IMR-90 (cell line): ENCODE data around the gene SLC2A6. TPM values are rescaled to one million over a fixed set of nuclear protein-coding genes. Genes with fewer than 3 reads are reported as not detected.

Experiments used
- ATAC-seq: fragments of 200-7000 bp; cut with Tn5 transposase; 2 replicates; pipeline ENCODE4 v1.9.1; 2020; ENCODE audit warnings: low read depth, mild to moderate bottlenecking, moderate library complexity
- BruUV-seq: library from RNA; stranded (reverse); fragments of 400-500 nt; replicated peaks from 2 replicates; lab custom pipeline; 2021; lab: Mats Ljungman, UMichigan
- CTCF ChIA-PET: fragments of 300-600 bp; formaldehyde crosslinking; extraction: SDS; loops from one replicate; lab custom pipeline; 2021; ENCODE audit warnings: antibody characterized with exemption; lab: Yijun Ruan, JAX
- POLR2A ChIA-PET: fragments of 300-600 bp; sonication (Branson Sonifier 250); formaldehyde crosslinking; loops from one replicate; lab custom pipeline; 2022; ENCODE audit warnings: antibody characterized with exemption; ENCODE audit not compliant: unreplicated experiment; lab: Charles Lee
- DNase-seq: peaks from one replicate; pipeline ENCODE4 v3.0.0; 2013
- H2AFZ ChIP-seq: replicated peaks from 2 replicates; pipeline ENCODE3; 2013; ENCODE audit warnings: low read length, mild to moderate bottlenecking; ENCODE audit not compliant: poor library complexity
- H2AK5ac ChIP-seq: 2 replicates; pipeline ENCODE4 v1.6.1; 2013; ENCODE audit warnings: low read depth, low read length, inconsistent platforms
- H2AK9ac ChIP-seq: replicated peaks from 2 replicates; pipeline ENCODE3; 2013; ENCODE audit warnings: mild to moderate bottlenecking, low read depth, low read length, moderate library complexity; ENCODE audit not compliant: poor library complexity
- H2BK120ac ChIP-seq: 2 replicates; pipeline ENCODE4 v1.6.1; 2013; ENCODE audit warnings: low read depth, low read length, inconsistent platforms
- H2BK15ac ChIP-seq: 3 replicates; pipeline ENCODE4 v1.6.1; 2013; ENCODE audit warnings: low read depth, low read length, inconsistent platforms
- H2BK20ac ChIP-seq: 2 replicates; pipeline ENCODE4 v1.6.1; 2013; ENCODE audit warnings: low read depth, mild to moderate bottlenecking, inconsistent platforms, low read length, moderate library complexity
- H2BK5ac ChIP-seq: 2 replicates; pipeline ENCODE4 v1.6.1; 2013; ENCODE audit warnings: mild to moderate bottlenecking, low read depth, low read length, inconsistent platforms; ENCODE audit not compliant: poor library complexity, severe bottlenecking
- H3K14ac ChIP-seq: replicated peaks from 2 replicates; pipeline ENCODE4 v1.6.1; 2013; ENCODE audit warnings: low read depth, low read length, inconsistent platforms
- H3K18ac ChIP-seq: 2 replicates; pipeline ENCODE4 v1.6.1; 2013; ENCODE audit warnings: low read depth, low read length, control low read depth
- H3K23ac ChIP-seq: 2 replicates; pipeline ENCODE4 v1.6.1; 2013; ENCODE audit warnings: low read depth, low read length, inconsistent platforms
- H3K27ac ChIP-seq: 2 replicates; pipeline ENCODE4 v1.5.1; 2013; ENCODE audit warnings: mild to moderate bottlenecking, control low read depth, low read length; ENCODE audit not compliant: insufficient read depth
- H3K27me3 ChIP-seq: 2 replicates; pipeline ENCODE4 v1.6.1; 2013; ENCODE audit warnings: low read length; ENCODE audit not compliant: control insufficient read depth, insufficient read depth
- H3K36me3 ChIP-seq: 2 replicates; pipeline ENCODE4 v1.6.1; 2013; ENCODE audit warnings: low read length, mixed read lengths; ENCODE audit not compliant: control insufficient read depth, insufficient read depth
- H3K4ac ChIP-seq: 2 replicates; pipeline ENCODE4 v1.6.1; 2013; ENCODE audit warnings: low read depth, low read length, inconsistent platforms
- H3K4me1 ChIP-seq: 2 replicates; pipeline ENCODE4 v1.6.1; 2013; ENCODE audit warnings: low read length, mixed read lengths; ENCODE audit not compliant: control insufficient read depth, insufficient read depth
- H3K4me2 ChIP-seq: 2 replicates; pipeline ENCODE4 v1.6.1; 2013; ENCODE audit warnings: low read depth, mild to moderate bottlenecking, control low read depth, low read length, moderate library complexity
- H3K4me3 ChIP-seq: 2 replicates; pipeline ENCODE4 v1.5.1; 2013; ENCODE audit warnings: low read depth, mild to moderate bottlenecking, control low read depth, low read length, moderate library complexity; ENCODE audit not compliant: insufficient read depth
- H3K56ac ChIP-seq: 2 replicates; pipeline ENCODE4 v1.6.1; 2013; ENCODE audit warnings: low read length, inconsistent platforms; ENCODE audit not compliant: insufficient read depth; ENCODE audit errors: extremely low read depth
- H3K79me1 ChIP-seq, 2 experiments: 2 replicates each; pipeline ENCODE4 v1.6.1; 2013; ENCODE audit warnings: low read length in 2 of 2, inconsistent platforms in 1 of 2, low read depth in 1 of 2
- H3K9ac ChIP-seq: 2 replicates; pipeline ENCODE4 v1.6.1; 2013; ENCODE audit warnings: low read depth, low read length, control low read depth
- H3K9me1 ChIP-seq: 2 replicates; pipeline ENCODE4 v1.6.1; 2013; ENCODE audit warnings: low read length, inconsistent platforms; ENCODE audit not compliant: insufficient read depth
- H3K9me3 ChIP-seq: 2 replicates; pipeline ENCODE4 v1.6.1; 2013; ENCODE audit warnings: low read length; ENCODE audit not compliant: control insufficient read depth, insufficient read depth
- H4K20me1 ChIP-seq: 2 replicates; pipeline ENCODE4 v1.6.1; 2013; ENCODE audit warnings: low read length, inconsistent platforms; ENCODE audit not compliant: insufficient read depth
- H4K5ac ChIP-seq: 2 replicates; pipeline ENCODE4 v1.6.1; 2013; ENCODE audit warnings: mild to moderate bottlenecking, low read depth, low read length, control low read depth
- H4K8ac ChIP-seq, 2 experiments: 2 replicates each; pipeline ENCODE4 v1.6.1; 2013; ENCODE audit warnings: low read depth in 2 of 2, low read length in 2 of 2, control low read depth in 1 of 2, inconsistent platforms in 1 of 2
- H4K91ac ChIP-seq: 2 replicates; pipeline ENCODE4 v1.6.1; 2013; ENCODE audit warnings: low read depth, low read length, inconsistent platforms; ENCODE audit not compliant: insufficient read depth
- CEBPB ChIP-seq: IDR thresholded peaks from 2 replicates; pipeline ENCODE4 v1.6.1; 2012; ENCODE audit warnings: low read depth, low read length, improper control_type of control experiment
- ELK1 ChIP-seq: fragments of 150-350 bp; IDR thresholded peaks from 2 replicates; pipeline ENCODE4 v1.6.1; 2016; ENCODE audit warnings: low read depth, mild to moderate bottlenecking, low read length, moderate library complexity, borderline replicate concordance
- FOS ChIP-seq: fragments of 150-350 bp; IDR thresholded peaks from 2 replicates; pipeline ENCODE4 v1.6.1; 2016; ENCODE audit warnings: low read depth, low read length
- MAFK ChIP-seq: IDR thresholded peaks from 2 replicates; pipeline ENCODE4 v1.6.1; 2012; ENCODE audit warnings: low read depth, low read length, improper control_type of control experiment
- MAZ ChIP-seq: IDR thresholded peaks from 2 replicates; pipeline ENCODE4 v1.6.1; 2012; ENCODE audit warnings: low read depth, mild to moderate bottlenecking, low read length, improper control_type of control experiment, moderate library complexity, borderline replicate concordance
- MXI1 ChIP-seq: IDR thresholded peaks from 2 replicates; pipeline ENCODE4 v1.6.1; 2012; ENCODE audit warnings: low read depth, mild to moderate bottlenecking, low read length, moderate library complexity, borderline replicate concordance
- NFE2L2 ChIP-seq: fragments of 150-350 bp; IDR thresholded peaks from 2 replicates; pipeline ENCODE4 v1.6.1; 2016; ENCODE audit warnings: low read depth, mild to moderate bottlenecking, low read length
- RAD21 ChIP-seq: IDR thresholded peaks from 2 replicates; pipeline ENCODE4 v1.6.1; 2012; ENCODE audit warnings: low read length, improper control_type of control experiment
- RFX5 ChIP-seq: IDR thresholded peaks from 2 replicates; pipeline ENCODE4 v1.8.0; 2012; ENCODE audit warnings: low read depth, mild to moderate bottlenecking, low read length, moderate library complexity
- WGBS, 2 experiments: methylation state at CpG; one replicate each; pipeline versions ENCODE4 v1.1.5 to v1.1.7; 2013; ENCODE audit warnings: missing lambda C conversion rate in 2 of 2; ENCODE audit not compliant: insufficient read length in 1 of 2; ENCODE audit errors: extremely low coverage in 2 of 2; 5-methylcytosine and 5-hydroxymethylcytosine counted together
- dilution Hi-C: fragments of 300-500 bp; cut with HindIII; formaldehyde crosslinking; loops from one replicate; pipeline ENCODE4 v1.14.3; 2018; ENCODE audit warnings: low sequenced_read_pairs; ENCODE audit not compliant: unreplicated experiment
- in situ Hi-C: fragments of 300-500 bp; cut with MboI; formaldehyde crosslinking; loops from 3 replicates; pipeline ENCODE4 v1.14.3; 2019; ENCODE audit warnings: low sequenced_read_pairs, inconsistent platforms, mixed read lengths
- intact Hi-C: fragments of 100-400 bp; cut with micrococcal nuclease; formaldehyde crosslinking; loops from 2 replicates; pipeline ENCODE4 v1.10.0; 2022
- polyA plus RNA-seq, 3 experiments: library from polyadenylated mRNA; depleted of rRNA; stranded (reverse); fragments of >200 nt; gene quantifications; 2 replicates each; pipeline ENCODE4 v1.2.3, GENCODE V29; 2012; ENCODE audit warnings: low replicate concordance in 1 of 3
- total RNA-seq: library from RNA; depleted of rRNA; stranded (reverse); fragments of >200 nt; gene quantifications from 2 replicates; pipeline ENCODE4 v1.2.3, GENCODE V29; 2012
- TF ChIP-seq, protein P1 (sequence below): conservative IDR thresholded peaks from 2 replicates; pipeline ENCODE4 v1.5.1; 2012; ENCODE audit warnings: mild to moderate bottlenecking, low read depth, low read length, improper control_type of control experiment

The SLC2A6 gene
- total and polyA plus RNA-seq, 2 of the 4 experiments (the other 2 are of a cell fraction), result 2.9 to 8.5 TPM

- Histone ChIP-seq H4K20me1 (no peaks in the 10 kb centered on the region), H2AK9ac (no peak overlapping the region), H2BK15ac (no peak overlapping the region), H3K4me3 (no peak overlapping the region), H2BK5ac (no peak overlapping the region), H3K23ac (no peak overlapping the region), H3K27me3 (no peaks in the 10 kb centered on the region), H4K91ac (no peak overlapping the region), H3K56ac (no peak overlapping the region), H2BK20ac (no peak overlapping the region), H3K27ac (no peak overlapping the region), H3K4me2 (no peak overlapping the region), H3K18ac (no peak overlapping the region), H3K4me1 (peaks cover 3% of the 10 kb centered on the region; the same call in 1 of the 2 replicates), H4K5ac (no peak overlapping the region), H3K14ac (no peak overlapping the region), H3K9me1 (no peaks in the 10 kb centered on the region), H3K9me3 (no peaks in the 10 kb centered on the region), H2BK120ac (no peak overlapping the region), H3K36me3 (peaks cover 1% of the 10 kb centered on the region; the same call in 1 of the 2 replicates), H4K8ac (no peak overlapping the region), H2AK5ac (no peak overlapping the region), H3K79me1 (peaks cover 0 to 9% of the 10 kb centered on the region in 2 experiments; a peak in 1 of 4 replicates), H3K4ac (no peak overlapping the region), H2AFZ (no peak overlapping the region), H3K9ac (no peak overlapping the region)
- WGBS, 2 experiments, result 96% methylated on average over 10 of the region's 20 CpGs; no CpG with 5 or more reads in 1 of the 2 experiments
- TF ChIP-seq NFE2L2, result no peak
- TF ChIP-seq FOS, result no peak
- TF ChIP-seq MXI1, result no peak
- TF ChIP-seq MAFK, result no peak
- TF ChIP-seq RFX5, result no peak
- no peak for TF ChIP-seq CEBPB
- TF ChIP-seq, protein P1, sequence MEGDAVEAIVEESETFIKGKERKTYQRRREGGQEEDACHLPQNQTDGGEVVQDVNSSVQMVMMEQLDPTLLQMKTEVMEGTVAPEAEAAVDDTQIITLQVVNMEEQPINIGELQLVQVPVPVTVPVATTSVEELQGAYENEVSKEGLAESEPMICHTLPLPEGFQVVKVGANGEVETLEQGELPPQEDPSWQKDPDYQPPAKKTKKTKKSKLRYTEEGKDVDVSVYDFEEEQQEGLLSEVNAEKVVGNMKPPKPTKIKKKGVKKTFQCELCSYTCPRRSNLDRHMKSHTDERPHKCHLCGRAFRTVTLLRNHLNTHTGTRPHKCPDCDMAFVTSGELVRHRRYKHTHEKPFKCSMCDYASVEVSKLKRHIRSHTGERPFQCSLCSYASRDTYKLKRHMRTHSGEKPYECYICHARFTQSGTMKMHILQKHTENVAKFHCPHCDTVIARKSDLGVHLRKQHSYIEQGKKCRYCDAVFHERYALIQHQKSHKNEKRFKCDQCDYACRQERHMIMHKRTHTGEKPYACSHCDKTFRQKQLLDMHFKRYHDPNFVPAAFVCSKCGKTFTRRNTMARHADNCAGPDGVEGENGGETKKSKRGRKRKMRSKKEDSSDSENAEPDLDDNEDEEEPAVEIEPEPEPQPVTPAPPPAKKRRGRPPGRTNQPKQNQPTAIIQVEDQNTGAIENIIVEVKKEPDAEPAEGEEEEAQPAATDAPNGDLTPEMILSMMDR, result no peak
- TF ChIP-seq MAZ, result no peak
- no peak for TF ChIP-seq RAD21
- TF ChIP-seq ELK1, result no peak
- intact Hi-C loops, result no loop called here
- no TSS peak for BruUV-seq
- ChIA-PET POLR2A (no interaction called here), CTCF (no interaction called here)
- in situ Hi-C loops, result no loop called here
- DNase-seq (no peak), ATAC-seq (no peak)
- dilution Hi-C loops, result no loop called here
Observed at GRCh38 chr9:133473743-133474142, 5.2 kb downstream of the SLC2A6 start.
